Measurements from ENCODE around the gene ATP5MK.
"Not testable (repeated sequence)": the region's sequence is repeated elsewhere in the genome, so short reads cannot be mapped to it uniquely, and the experiment has no call there.

Gene ATP5MK

DNA sequence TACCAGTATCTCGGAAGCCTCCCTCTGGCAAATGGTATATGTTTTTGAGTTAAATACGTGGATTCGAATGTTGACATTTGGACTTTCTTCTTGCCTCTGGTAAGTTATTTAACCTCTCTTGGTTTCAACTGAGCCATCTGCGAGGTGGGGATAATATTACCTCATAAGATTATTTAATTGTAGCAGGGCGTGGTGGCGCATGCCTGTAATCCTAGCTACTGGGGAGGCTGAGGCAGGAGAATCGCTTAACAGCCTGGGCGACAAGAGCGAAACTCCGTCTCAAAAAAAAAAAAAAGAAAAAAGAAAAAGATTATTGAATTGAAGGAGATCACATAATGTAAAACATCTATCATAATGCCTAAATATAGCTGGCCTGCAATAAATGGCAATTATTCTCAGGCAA is 28.9 kb downstream of the ATP5MK start:
- DNase-seq (ENCODE audit: low spot score): no peak
- TF ChIP-seq, protein P1, sequence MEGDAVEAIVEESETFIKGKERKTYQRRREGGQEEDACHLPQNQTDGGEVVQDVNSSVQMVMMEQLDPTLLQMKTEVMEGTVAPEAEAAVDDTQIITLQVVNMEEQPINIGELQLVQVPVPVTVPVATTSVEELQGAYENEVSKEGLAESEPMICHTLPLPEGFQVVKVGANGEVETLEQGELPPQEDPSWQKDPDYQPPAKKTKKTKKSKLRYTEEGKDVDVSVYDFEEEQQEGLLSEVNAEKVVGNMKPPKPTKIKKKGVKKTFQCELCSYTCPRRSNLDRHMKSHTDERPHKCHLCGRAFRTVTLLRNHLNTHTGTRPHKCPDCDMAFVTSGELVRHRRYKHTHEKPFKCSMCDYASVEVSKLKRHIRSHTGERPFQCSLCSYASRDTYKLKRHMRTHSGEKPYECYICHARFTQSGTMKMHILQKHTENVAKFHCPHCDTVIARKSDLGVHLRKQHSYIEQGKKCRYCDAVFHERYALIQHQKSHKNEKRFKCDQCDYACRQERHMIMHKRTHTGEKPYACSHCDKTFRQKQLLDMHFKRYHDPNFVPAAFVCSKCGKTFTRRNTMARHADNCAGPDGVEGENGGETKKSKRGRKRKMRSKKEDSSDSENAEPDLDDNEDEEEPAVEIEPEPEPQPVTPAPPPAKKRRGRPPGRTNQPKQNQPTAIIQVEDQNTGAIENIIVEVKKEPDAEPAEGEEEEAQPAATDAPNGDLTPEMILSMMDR (IDR thresholded peaks at IDR 0.05; ENCODE audit: extremely low read depth, missing control alignments): no peak

DNA sequence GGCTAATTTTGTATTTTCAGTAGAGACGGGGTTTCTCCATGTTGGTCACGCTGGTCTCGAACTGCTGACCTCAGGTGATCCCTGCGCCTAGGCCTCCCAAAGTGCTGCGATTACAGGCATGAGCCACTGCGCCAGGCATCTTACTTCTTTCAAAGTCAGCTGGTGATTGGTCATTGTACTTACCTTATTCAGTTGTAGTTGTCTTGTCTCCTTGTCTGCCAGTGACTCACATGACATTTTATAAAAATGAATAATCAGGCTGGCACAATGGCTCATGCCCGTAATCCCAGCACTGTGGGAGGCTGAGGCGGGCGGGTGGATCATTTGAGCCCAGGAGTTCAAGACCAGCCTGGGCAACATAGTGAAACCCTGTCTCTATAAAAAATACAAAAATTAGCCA is 35.5 kb downstream of the ATP5MK start:
- DNase-seq (ENCODE audit: low spot score): not testable (repeated sequence)

DNA sequence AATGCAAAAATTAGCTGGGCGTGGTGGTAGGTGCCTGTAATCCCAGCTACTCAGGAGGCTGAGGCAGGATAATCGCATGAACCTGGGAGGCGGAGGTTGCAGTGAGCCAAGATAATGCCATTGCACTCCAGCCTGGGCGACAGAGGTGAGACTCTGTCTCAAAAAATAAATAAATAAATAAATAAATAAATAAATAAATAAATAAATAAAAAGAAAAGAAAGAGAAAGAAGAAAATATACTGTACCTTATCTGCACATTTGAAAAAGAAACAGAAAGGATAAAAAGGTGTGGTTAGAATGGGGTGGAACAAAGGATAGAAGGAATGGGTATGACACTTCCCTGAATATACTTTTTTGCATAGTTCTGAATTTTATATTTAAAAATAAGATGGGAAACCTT is 36.8 kb downstream of the ATP5MK start:
- DNase-seq (ENCODE audit: low spot score): not testable (repeated sequence)

DNA sequence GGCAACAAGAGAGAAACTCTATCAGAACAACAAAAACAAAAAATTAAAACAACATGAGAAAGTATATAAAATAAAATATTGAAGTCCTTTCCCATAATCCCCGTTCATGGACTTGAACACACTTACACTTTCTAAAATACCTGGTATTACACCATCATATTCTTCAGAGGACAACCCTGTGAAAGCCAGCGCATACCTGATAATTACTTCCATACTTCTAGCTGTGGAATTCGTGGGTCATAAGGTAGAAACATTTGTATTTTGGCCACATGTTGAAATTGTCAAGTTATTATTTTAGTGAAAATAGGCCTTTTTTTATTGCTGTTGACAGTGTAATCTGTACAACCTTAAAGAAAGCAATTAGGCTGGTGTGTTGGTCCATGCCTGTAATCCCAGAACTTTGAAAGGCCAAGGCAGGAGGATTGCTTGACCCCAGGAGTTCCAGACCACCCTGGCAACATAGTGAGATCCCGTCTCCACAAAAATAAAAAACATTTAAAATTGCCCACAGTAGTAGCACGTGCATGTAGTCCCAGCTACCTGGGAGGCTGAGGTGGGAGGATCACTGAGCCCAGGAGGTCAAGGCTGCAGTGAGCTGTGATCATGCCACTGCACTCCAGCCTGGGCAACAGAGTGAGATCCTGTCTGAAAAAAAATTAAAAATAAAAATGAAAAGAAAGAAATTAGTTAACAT is 40.2 kb downstream of the ATP5MK start:
- no peak for DNase-seq (ENCODE audit: low spot score)
- TF ChIP-seq, protein P1 (IDR thresholded peaks at IDR 0.05; ENCODE audit: extremely low read depth, missing control alignments): no peak

DNA sequence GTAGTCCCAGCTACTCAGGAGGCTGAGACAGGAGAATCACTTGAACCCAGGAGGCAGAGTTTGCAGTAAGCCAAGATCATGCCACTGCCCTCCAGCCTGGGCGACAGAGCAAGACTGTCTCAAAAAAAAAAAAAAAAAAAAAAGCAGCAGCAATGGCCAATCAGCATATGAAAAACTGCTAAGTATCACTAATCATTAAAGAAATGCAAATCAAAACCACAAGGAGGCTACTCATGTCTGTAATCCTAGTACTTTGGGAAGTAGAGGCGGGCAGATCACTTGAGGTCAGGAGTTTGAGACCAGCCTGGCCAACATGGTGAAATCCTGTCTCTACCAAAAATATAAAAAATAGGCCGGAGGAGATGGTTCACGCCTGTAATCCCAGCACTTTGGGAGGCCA is 41.7 kb downstream of the ATP5MK start:
- not testable (repeated sequence) for DNase-seq (ENCODE audit: low spot score)

DNA sequence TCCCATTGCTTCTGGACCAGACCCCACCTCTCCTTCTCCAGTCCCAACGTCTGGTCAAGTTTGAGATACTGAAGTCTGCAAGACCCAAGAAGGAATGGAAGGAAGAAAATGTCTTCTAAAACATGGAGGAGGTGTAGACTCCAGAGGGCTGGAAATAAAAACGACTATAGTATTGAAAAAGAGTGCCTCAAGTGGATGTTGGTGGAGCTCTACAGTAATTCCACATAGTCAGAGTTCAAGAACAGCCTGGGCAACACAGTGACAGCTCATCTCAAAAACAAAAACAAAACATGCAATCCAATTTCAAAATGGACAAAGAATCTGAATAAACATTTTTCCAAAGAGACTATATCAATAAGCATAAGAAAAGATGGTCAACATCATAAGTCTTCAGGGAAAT is 43.0 kb downstream of the ATP5MK start:
- TF ChIP-seq, protein P1 (IDR thresholded peaks at IDR 0.05; ENCODE audit: extremely low read depth, missing control alignments): no peak
- no peak for DNase-seq (ENCODE audit: low spot score)

DNA sequence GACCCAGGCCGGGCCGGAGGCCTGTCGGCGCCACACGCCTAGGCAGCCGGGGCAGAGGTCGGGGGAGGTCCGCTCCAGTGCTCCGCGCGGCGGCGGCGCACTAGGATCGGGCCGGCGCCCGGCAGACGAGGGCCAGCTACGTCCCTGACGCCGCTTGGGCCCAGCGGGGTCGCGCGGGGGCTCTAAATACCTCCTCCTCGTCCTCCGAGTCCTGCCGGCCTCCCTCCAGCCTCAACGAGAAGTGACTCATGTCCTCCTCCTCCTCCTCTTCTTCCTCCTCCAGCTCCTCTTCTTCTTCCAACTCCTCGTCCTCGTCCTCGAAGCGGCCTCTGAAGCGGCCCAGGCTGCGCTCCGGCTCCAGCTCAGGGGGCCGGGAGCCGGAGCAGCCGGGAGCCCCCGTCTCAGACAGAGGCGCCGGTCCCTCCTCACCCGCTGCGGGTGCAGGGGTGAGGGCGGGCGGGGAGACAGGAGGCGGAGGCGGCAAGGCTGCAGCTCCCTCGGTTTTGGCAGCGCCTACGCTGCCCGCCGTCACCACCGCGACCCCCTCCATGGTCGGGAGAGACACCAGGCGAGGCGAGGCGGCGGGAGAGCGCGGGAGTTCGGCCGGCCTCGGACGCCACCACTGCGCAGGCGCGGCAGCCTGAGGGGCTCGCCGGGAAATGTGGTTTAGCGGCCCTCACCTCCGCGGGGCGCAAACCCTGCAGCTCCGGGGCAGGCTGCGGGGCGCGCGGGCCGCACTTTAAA is 45.6 kb downstream of the ATP5MK start, which contains the start of gene PCGF6:
PCGF6 (minus strand) TSS at position 624 of the 744 bp plus-strand sequence; CDS start at position 550, 74 bp downstream.
- peak; percentile 97 for DNase-seq (ENCODE audit: low spot score)
- TF ChIP-seq, protein P1 (IDR thresholded peaks at IDR 0.05; ENCODE audit: extremely low read depth, missing control alignments): no peak

DNA sequence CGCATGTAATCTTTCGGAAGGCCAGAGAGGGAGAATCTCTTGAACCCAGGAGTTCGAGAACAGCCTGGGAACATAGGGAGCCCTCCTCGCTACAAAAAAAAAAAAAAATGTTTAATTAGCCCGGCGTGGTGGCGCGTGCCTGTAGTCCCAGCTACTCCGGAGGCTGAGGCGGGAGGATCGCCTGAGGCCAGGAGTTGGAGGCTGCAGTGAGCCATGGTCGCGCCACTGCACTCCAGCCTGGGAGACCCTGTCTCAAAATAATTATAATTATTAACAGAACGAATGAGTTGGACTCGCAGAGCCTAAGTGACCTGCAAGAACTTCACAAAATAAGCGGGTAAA is 46.1 kb downstream of the ATP5MK start:
- TF ChIP-seq, protein P1 (IDR thresholded peaks at IDR 0.05; ENCODE audit: extremely low read depth, missing control alignments): no peak
- no peak for DNase-seq (ENCODE audit: low spot score)
